GM21576 (cell line): ENCODE measurements around the gene CROCC2.

Experiments used
- ATAC-seq: cut with Tn5 transposase; IDR thresholded peaks from one replicate; pipeline ENCODE4 v1.9.1; 2021; ENCODE audit warnings: mild to moderate bottlenecking, moderate library complexity; ENCODE audit not compliant: unreplicated experiment

The CROCC2 gene

DNA sequence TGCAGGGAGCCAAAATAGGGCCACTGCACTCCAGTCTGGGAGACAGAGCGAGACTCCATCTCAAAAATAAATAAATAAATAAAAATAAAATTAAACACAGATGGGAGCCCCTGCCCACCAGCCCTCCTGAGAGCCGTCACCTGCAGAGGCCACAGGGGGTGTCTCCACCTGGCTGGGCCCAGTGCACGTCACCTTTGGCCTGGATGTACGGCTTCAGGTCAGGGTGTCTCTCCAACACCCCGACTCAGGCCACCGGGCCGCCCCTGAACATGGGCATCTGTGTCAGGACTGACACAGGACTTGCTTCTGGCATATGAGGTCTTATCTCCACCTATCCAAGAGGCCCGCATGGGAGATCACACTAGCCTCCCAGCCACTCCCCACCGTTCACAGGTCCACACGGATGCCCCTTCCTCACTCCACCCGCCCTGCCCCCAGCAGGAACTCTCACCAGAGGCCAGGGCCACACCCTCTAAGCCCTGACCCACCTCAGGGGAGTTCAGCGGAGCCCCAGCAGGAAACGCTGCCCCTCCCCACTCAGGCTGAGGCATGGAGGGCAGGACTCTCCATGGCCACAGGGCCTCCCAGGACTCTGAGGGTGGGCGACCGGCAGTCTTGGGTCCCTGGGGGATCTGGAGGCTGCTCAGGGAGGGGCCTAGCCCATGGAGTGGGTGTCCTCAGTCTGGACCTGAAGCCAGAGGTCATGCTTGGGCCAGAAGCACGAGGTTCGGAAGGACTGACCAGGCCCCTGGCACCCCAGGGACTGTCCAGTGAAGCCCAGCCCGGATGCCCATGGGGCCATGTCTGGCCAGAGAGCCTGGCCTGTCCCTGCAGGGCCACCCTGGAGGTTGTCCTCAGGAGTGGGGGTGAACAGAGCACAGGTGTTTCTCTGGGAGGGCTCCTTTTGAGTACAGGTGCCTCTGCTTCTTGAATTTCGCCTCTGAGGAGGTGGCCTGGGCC lies 1.6 kb upstream of the CROCC2 start:
- ATAC-seq = no peak

- ATAC-seq = no peak
Observed at GRCh38 chr2:240905176-240905781, 857 bp upstream of the CROCC2 start.

- ATAC-seq = no peak
Observed at GRCh38 chr2:240906911-240907590, 915 bp downstream of the CROCC2 start.

DNA sequence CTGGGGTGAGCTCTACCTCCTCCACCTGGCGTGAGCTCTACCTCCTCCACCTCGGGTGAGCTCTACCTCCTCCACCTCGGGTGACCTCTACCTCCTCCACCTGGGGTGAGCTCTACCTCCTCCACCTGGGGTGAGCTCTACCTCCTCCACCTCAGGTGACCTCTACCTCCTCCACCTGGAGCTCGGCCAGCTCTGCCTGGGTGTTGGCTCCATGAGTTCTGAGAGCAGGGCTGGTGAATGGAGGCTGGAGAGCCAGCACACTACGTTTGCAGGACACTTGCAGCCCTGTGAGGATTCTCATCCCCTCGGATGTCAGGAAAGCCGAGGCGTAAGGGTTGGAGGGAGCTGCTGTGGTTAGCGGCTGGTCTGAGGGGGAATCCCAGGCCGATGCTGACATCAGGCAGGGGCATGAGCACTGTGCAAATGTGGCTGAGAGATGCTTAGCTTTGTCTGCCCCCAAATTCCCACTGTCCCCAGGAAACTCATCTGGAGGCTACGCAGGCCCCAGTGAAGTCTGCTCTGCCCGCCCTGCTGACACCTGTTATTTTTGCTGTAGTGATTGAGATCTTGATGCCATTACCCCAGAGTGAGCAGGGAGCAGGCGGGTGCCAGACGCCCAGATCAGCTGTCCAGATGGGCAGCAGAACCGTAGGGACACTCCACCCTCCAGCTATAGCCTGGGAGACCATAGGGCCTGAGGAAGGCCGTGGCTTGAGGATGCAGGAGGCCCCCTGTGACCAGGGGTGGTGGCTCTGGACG lies 3.3 kb downstream of the CROCC2 start:
- no peak for ATAC-seq

DNA sequence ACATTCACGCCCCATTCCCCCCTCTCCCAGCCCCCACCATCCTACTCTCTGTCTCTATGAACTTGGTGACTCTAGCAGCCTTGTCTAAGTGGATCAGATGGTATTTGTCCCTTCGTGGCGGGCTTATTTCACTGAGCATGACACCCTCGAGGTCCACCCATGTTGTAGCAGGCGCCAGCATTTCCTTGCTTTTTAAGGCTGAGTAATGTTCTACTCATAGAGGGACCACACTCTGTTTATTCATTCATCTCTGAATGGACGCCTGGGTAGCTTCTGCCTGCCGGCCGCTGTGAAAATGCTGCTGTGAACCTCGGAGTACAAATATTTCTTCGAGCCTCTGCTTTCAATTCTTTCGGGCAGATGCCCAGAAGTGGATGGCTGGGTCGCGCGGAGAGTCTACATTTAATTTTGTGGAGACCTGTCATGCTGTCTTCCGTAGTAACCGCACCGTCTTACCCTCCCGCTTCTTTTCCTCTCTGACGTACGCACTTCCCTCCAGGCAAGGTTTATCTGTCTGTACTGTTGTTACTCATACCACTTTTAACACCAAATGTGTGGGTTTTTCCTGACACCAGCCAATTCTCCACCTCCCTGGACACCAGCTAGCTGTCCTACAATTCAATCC lies 5.6 kb downstream of the CROCC2 start:
- ATAC-seq = no peak

GRCh38 chr2:240912878-240913809 lies 7.0 kb downstream of the CROCC2 start:
- ATAC-seq = no peak

DNA sequence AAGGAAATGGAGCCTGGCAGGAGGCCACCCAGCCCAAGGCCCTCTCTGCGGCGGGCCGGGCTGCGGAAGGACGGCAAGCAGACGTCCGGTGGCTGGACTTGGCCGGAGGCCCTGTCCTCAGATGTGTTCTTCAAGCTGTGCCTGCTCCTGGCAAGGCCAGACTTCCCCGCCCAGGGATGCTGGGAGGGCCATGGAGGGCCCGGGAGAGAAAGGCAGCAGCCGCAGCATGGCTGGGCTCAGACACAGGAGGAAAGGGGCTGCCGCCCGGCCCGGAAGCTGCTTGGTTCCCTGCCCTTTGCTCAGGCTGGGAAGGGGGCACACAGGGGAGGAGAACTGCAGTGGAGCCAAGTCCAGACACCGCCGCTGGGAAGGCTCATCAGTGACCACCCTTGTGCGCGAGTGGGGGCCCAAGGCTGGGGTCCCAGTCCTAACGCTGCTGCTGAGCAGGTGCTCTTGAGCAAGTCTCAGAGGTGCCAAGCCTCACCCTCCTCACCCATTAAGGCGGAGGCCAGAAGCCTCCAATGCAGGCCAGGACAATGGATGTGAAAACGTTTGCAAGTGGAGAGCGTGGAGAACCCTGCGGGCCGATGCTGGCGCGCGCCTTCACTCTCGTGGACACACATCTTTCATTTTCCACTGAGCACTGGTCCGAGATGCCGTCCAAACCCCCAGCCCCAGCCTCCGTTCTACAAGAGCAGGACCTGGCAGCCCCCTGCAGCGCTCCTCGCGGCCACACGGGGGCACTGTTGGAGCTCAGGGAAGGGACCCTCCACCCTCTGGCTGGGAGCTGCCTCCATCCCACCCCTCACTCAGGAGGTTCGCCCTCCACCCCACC lies 7.9 kb downstream of the CROCC2 start:
- no peak for ATAC-seq

DNA sequence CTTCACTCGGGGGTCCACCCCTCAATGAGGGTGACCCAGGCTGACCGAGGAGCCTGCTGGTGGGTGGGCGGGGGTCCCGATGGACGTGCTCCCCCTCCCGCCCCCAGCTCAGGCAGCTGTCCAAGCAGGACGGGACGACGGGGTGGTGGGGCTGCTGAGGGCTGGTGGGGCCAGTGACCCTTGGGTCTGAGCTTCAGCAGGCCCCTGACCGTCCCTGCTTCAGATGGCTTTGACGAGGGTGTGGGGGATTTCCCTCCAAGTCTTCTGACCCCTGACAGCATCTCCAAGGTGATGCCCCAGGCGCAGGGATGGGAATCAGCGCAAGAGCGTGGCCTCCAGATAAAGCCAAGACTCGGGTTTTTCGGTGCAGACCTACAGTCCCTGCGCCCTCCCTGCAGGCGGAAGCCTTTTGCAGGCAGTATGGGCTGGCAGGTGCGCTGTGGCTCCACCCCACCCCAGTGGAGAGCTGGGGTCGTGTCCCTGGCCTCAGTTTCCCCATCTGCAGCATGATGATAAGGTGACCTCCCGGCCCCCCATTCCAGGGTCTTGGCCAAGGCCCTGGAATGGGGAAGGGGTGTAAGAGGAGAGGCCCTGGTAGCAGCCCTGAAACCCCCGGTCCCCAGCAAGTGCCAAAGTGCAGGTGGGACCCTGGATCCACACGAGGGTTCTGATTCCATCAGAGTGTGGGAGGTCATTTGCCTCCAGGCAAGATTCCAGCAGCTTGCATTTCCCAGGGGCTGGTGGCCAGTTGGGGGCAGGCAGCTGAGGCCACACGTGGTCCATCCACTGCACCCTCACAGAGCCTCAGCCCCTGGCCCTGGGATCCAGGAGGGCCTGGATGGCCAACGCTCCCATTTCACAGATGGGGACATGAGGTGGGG lies 8.7 kb downstream of the CROCC2 start:
- no peak for ATAC-seq

- ATAC-seq = no peak
Observed at GRCh38 chr2:240915526-240916341, 9.6 kb downstream of the CROCC2 start.

DNA sequence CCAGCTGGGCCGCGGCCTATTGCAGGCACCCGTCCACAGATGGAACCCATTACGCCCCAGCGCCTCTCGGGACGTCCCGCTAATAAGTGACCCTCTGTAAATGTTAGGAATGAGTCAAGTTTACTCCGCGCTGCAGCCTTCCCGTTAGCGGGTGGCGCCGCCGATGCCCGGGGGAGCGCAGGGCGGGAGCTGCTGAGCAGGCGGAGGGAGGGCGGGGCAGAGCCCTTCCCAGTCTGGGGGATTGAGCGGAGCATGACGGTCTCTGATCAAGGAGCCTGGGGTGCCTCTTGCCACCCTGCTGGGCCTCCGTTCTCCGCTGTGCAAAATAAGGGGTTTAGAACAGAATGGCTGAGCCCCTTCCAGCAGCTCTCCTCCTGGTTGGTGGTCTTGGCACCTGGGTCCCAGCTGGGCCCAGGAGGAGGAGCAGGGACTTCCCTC lies 10.5 kb downstream of the CROCC2 start:
- no peak for ATAC-seq

DNA sequence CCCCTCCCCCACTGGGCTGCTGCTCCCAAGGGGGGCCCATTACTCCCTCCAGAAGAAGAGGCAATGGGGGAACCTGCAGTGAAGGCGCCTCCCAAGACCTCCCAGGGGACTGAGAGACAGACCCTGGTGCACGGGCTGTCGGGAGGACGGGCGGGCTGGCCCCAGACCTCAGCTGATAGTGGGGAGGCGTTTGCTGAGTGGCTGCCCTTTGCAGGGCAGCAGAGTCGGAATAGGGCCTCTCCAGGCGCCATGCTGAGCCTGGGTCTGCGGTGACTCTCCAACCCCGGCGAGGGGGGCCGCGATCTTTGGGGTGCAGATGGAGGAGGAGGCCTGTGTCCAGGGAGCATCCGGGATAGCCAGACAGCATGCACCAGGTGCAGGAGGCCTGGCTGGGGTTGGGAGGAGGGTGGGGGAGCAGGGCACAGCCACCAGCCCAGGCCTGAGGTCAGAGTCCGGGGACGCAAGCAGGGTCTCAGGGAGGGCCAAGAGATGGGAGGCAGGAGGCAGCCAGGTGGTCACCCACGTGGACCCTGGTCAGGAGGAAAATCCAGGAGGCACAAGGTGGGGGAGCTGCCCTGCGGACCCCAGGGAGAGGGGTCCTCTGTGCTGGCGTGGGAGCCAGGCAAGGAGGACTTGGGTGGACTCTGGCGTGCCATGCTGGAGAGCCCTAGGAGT lies 11.0 kb downstream of the CROCC2 start:
- ATAC-seq = no peak

GRCh38 chr2:240917684-240918257 lies 11.6 kb downstream of the CROCC2 start:
- no peak for ATAC-seq

GRCh38 chr2:240918258-240919091 lies 12.3 kb downstream of the CROCC2 start:
- no peak for ATAC-seq

DNA sequence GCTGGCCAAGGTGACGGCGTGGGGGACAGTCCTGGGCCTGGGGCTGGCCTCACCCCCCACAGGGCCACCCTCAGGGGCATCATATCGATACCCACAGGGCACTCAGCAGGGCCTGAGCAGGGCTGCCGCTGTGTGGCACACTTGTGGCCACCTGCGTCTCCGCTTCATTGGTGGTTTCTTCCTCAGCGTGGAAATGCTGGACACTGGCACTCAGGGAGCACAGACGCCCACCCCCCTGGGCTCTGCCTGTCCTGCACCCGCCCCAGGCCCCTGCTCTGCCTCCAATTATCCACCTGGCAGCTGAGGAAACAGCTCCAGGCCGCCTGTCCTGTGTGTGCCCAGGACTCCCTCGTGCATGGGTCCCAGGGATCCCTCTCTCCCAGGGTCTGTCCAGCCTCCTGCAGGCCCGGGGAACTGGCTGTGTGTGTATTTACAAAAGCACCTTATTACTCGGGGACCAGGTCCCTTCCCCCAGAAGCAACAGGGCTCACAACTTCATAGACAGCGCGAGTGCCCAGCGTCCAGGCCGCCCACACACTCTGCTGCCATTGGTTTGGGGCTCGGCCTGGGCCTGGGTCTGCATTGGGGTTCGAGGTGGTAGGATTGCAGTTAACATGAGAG lies 13.1 kb downstream of the CROCC2 start:
- no peak for ATAC-seq
